ENCODE results near the gene GPR33. TPM values are rescaled to one million over a fixed set of nuclear protein-coding genes. Genes with fewer than 3 reads are reported as not detected.
A peak's percentile ranks its signal among the peaks of the same experiment; 100 is the strongest.
"Not testable (repeated sequence)": the region's sequence is repeated elsewhere in the genome, so short reads cannot be mapped to it uniquely, and the experiment has no call there.

The GPR33 gene, protein sequence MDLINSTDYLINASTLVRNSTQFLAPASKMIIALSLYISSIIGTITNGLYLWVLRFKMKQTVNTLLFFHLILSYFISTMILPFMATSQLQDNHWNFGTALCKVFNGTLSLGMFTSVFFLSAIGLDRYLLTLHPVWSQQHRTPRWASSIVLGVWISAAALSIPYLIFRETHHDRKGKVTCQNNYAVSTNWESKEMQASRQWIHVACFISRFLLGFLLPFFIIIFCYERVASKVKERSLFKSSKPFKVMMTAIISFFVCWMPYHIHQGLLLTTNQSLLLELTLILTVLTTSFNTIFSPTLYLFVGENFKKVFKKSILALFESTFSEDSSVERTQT
- total RNA-seq: not detected

- DNase-seq: no peak
Observed at GRCh38 chr14:31487886-31488285, at the start of gene GPR33. GPR33 (minus strand) TSS chr14:31488039; CDS start chr14:31483965, 4,074 bp downstream.

GRCh38 chr14:31536201-31536960, 48.5 kb upstream of the GPR33 start:
- DNase-seq: no peak

GRCh38 chr14:31530136-31530535, 42.3 kb upstream of the GPR33 start:
- DNase-seq: no peak

- DNase-seq: no peak
Observed at GRCh38 chr14:31529053-31529452, 41.2 kb upstream of the GPR33 start.

DNA sequence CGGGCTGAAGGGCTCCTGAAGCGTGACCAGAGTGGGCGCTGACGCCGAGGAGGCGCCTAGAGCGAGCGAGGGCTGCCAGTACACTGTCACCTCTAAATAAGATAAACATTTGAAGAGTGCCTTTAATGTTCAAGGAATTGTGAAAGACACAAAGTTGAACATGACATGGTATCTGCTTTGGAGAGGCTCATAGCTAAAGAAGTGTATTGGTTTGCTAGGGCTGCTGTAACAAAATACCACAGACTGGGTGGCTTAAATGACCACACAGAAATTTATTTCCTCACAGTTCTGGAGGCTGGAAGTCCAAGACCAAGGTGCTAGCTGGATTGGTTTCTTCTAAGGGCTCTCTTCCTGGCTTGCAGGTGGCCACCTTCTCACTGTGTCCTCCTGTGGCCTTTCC, 39.7 kb upstream of the GPR33 start:
- DNase-seq: no peak

GRCh38 chr14:31527087-31527486, 39.2 kb upstream of the GPR33 start:
- no peak for DNase-seq

DNA sequence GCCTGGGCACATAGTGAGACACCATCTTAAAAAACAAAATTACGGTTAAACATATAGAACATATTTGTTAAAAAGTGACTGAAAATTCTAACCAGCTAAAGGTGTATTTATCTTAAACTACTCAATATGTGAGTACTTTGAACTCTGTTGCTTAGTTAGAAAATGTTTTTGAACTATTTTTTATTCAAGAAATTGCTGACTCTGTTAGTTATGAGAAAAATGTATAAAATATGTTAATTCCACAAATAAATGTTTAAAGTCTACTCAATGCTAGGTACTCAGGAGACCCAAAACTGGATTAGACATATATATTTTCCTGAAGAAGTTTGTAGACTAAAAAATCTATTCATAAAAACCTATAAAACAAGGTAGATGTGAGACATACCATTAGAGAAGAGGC, 23.0 kb upstream of the GPR33 start:
- DNase-seq: no peak

DNA sequence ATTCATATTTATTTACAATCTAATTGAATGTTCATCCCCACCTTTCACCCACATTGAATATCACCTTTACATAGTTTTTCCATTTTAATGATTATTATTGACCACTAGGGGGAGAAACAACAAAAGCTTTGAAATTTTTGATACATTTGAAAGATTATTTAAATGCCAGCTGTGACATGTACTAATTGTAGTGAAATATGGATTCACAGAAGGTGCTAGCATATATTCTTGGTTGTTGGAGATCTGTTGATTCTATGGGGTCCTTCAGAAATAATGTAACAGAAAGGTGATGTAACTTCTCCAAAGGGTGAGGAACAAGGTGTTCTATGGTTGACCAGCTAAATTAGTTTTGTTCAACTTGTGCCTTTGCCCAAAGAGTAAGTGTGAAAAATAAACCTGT, 22.4 kb upstream of the GPR33 start:
- DNase-seq: no peak

DNA sequence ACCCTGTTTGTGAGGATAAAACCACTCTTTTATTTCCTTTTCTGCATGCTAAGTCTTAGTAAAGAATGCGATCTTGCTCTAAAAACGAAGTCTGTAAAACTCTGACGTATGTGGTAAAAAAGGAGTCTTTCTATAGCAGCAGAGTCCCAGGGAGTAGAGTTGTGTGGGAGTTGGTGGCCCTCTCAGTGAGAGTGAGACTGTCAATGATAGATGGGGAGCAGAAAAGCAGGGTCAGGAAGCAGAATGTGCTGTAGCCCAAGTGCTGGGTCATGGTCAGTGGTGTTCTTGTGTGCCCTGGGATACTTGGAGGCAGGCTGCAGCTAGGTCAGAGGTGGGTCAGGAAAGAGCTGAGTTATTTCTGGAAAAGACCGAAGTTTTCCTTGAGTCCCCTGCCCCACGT, 20.3 kb upstream of the GPR33 start:
- no peak for DNase-seq

DNA sequence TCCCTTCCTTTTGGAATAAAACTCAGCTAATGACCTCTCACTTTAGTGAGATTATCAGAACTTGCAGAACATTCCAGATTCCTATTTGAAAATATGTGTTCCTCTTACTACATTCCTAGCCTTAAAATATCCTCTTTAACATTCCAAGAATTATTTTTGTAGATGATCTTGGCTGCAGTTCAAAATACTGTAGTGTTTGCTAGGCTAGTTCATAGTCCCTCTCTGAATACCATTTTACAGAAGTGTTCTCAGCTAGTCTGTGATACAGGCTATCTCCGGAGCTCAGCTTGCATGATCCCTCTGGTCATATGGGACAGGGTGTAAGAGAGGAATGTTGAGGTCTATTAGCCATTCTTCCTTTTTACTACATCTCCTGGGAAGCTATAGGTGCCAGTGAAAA, 17.6 kb upstream of the GPR33 start:
- no peak for DNase-seq

DNA sequence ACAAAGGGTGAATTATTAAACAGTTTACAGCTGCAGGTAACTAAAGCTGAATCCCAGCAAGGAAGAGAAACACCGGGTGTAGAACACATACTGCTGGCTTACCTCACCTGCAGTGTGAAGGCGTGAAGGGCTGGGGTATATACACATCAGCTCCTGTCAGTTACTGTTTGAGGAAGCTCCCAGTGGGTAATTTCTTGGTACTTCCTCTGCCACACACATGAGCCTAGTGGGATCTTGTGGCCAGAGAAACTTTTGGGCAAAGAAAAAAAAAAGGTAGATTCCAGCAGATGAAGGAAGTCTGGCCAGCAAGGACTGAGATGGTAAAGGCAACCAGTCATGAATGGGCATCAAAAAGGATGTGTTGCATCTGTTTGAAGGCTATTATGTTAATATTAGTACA, 14.0 kb upstream of the GPR33 start:
- DNase-seq: no peak

- no peak for DNase-seq
Observed at GRCh38 chr14:31492759-31493498, 5.1 kb upstream of the GPR33 start.

DNA sequence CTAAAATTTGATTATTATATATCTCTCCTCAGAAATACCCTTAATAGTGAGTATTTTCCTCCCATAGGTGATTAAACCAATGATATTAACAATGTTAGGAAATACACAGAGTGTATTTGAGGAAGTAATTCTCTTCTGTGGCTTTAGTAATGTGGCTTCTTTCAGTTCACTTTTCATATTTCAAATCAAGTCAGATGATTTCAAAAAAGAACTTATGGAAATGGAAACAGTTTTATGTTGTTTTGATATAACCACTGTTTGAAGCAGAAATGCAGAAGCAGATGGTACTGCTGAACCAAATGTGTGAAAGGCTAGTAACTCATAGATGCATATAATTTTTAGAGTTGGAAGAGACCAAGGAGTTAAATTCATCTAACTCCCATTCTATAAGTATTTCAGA, 1.9 kb upstream of the GPR33 start:
- no peak for DNase-seq

GRCh38 chr14:31486764-31487163, 1.1 kb downstream of the GPR33 start:
- DNase-seq: no peak

GRCh38 chr14:31484754-31485153, 3.1 kb downstream of the GPR33 start:
- no peak for DNase-seq

DNA sequence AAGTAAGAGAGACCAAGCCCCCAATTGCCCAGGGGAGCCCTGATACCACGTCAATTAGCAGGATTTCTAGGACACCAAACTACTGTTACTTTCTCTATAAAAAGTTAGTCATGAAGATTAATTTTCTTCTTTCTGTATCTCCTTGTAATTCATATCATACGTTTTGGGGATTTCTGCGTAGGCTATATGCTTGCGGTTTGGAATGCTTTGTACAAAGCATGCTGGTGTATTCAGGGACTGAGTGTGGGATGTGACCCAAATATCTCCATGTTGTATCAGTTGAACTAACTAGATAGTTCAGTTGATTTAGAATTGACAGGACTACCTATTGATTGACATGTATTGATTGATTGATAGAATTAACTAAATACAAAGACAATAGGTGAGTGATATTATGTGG, 7.7 kb downstream of the GPR33 start:
- no peak for DNase-seq

GRCh38 chr14:31479027-31479426, 8.8 kb downstream of the GPR33 start:
- no peak for DNase-seq

- no peak for DNase-seq
Observed at GRCh38 chr14:31477248-31477647, 10.6 kb downstream of the GPR33 start.

- no peak for DNase-seq
Observed at GRCh38 chr14:31476131-31476866, 11.5 kb downstream of the GPR33 start.

GRCh38 chr14:31466554-31466953, 21.3 kb downstream of the GPR33 start:
- no peak for DNase-seq

- DNase-seq: peak; percentile 57
Observed at GRCh38 chr14:31465111-31465510, 22.7 kb downstream of the GPR33 start.

DNA sequence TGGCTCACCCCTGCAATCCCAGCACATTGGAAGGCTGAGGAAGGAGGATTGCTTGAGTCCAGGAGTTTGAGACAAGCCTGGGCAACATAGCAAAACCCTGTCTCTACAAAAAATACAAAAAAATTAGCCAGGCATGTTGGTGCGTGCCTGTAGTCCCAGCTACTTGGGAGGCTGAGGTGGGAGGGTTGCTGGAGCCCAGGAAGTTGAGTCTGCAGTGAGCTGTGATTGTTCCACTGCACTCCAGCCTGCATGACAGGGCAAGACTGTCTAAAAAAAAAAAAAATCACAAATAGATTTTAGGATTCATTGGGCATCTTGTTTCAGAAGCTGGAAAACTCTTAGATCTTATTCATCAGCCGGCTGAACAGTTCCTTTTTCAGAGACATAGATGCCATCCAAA, 25.4 kb downstream of the GPR33 start:
- not testable (repeated sequence) for DNase-seq

Measured in skin of body (tissue), 2 donors.